Left ventricle myocardium superior (tissue), 1 donor: ENCODE results near the gene PAFAH2. TPM values are rescaled to one million over a fixed set of nuclear protein-coding genes. Genes with fewer than 3 reads are reported as not detected.
"Not testable (repeated sequence)": the region's sequence is repeated elsewhere in the genome, so short reads cannot be mapped to it uniquely, and the experiment has no call there.

Experiments
- ATAC-seq: fragments of 200-7000 bp; cut with Tn5 transposase; one replicate; pipeline ENCODE4 v1.9.1; 2020; ENCODE audit warnings: mild to moderate bottlenecking, moderate library complexity
- DNase-seq: peaks from one replicate; pipeline ENCODE4 v3.0.0-alpha.2; 2020
- intact Hi-C: fragments of 100-400 bp; cut with micrococcal nuclease; formaldehyde crosslinking; loops from one replicate; pipeline ENCODE4 v1.11.0; 2022
- total RNA-seq: library from RNA; stranded (reverse); fragmentation: NEBNext Ultra II Directional; extraction: Animal tissue kit (Norgen Biotek cat#: 25700); gene quantifications from one replicate; pipeline ENCODE4 v1.2.1, GENCODE V29; 2021
- donor health status: DM: no; HTN: yes; CAD: no; lungs with severe emphysema.

Gene PAFAH2
- total RNA-seq, 1 donor from 2014 or later, result 9.8 TPM

- no peak for ATAC-seq
- intact Hi-C loops, result no loop called here
- no peak for DNase-seq
Measured at GRCh38 chr1:25991937-25992688, 5.8 kb downstream of the PAFAH2 start.

- ATAC-seq (peak; percentile 63), DNase-seq (no peak)
- intact Hi-C loops, result no loop called here
Measured at GRCh38 chr1:25990702-25991395, 7.0 kb downstream of the PAFAH2 start.

DNA sequence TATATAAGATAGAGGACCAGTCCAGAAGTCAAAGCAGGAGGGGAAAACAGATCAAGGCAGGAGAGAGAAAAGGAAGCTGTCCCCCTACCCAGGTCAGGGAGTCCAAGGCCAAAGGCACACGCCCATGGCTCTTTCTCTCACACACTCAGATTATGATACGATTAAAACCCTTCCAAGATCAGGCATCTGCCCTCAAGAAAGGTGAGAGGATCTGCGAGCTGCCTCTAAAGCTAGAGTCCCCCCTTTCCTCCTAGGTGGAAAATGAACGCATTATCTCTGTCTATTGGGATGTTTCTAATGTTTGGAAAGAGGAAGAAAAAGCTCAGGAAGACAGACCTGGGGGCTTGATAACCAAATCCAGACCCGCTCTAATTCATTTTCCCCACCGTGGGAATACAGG lies 7.6 kb downstream of the PAFAH2 start:
- intact Hi-C loops, result no loop called here
- ATAC-seq (no peak), DNase-seq (no peak)

DNA sequence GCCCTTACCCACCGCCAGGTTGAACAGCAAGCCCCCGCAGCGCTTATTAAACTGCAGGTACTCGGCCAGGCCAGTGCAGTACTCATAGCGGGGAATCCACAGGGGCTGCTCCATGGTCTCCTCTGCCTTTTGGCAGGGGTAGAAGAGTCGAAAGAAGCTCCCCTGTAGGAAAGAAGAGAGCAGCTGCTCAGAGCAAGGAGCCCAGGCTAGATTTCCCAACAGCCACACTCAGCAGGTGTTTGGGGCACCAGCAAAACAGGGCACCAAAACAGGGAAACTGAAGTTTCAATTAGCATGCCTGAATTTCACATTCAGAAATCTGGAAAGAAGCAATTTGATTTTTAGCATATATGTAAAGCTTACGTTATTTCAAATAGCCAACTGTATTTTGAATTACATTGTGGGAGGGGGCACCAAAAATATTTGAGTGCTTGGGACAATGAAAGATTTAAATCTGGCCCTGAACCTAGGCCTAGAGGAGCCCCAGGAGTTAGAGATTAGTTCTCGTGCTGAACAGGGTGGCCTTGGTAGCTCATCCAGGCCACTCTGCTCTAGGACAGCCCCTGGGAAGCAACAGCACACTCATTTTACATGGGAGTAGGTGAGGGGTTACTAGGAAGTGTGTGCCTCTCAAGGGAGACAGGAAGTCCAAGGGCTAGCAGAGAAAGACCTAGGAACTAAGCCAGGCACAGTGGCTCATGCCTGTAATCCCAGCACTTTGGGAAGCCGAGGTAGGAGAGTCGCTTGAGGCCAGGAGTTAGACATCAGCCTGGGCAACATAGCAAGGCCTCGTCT lies 8.2 kb downstream of the PAFAH2 start:
- ATAC-seq (no peak), DNase-seq (no peak)
- intact Hi-C loops, result no loop called here

- DNase-seq (no peak), ATAC-seq (no peak)
- intact Hi-C loops, result no loop called here
Measured at GRCh38 chr1:25987951-25988350, 9.9 kb downstream of the PAFAH2 start.

- intact Hi-C loops, ATAC-seq: not testable (repeated sequence)
Measured at GRCh38 chr1:25986773-25987172, 11.1 kb downstream of the PAFAH2 start.

DNA sequence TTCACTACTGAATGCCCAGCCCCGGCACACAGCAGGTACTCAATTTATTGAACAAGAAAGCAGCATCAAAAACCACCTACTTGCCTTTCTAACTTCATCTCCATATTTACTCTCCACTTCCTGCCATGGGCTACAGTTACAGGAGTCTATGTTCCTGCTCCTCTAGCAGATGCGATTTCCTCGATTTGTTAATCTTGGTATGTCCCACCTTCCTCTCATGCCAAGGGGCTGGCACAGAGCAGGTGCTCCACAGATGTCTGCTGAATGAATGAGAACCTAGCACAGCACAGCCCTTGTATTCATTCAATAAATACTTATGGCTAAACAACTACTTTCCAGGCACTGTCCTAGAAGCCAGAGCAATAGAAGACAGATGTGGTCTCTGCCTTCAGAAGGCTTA lies 12.2 kb downstream of the PAFAH2 start:
- ATAC-seq (no peak), DNase-seq (no peak)
- intact Hi-C loops, result no loop called here

More at GRCh38 chr1:25986773-25987172, 11.1 kb downstream of the PAFAH2 start:
- DNase-seq, result not testable (repeated sequence)

- DNase-seq, result no peak
- intact Hi-C loops, result no loop called here
- ATAC-seq, result no peak
Measured at GRCh38 chr1:25985171-25985570, 12.7 kb downstream of the PAFAH2 start.

DNA sequence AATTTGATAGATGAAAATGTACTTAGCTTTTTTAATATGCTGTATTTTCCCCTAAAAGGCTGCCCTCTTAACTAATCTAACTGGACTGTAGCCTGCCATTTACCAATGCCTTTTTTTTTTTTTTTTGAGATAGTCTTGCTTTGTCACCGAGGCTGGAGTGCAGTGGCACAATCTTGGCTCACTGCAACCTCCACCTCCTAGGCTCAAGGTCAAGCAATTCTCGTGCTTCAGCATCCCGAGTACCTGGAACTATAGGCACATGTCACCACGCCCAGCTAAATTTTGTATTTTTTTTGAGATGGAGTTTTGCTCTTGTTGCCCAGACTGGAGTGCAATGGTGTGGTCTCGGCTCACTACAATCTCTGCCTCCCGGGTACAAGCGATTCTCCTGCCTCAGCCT lies 18.7 kb downstream of the PAFAH2 start:
- intact Hi-C loops, result no loop called here
- ATAC-seq, result no peak
- DNase-seq, result no peak

DNA sequence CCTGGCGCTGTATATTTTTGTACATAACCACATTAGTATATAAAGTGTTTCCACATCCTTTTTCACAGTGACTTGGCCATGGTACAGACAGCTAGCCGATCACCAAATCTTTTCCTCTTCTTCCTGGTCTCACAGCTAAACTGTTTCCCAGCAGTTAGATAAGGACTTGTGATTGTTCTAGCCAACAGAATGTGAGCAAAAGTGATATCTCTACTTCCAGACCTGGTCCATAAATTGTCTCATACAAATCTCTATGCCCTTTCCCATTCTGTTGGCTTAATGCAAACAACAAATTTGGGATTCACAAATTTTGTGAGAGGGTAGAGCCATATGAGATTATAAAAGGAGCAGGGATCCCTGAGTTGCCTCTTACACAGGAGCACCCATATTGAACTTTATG lies 19.5 kb downstream of the PAFAH2 start:
- DNase-seq (no peak), ATAC-seq (no peak)
- intact Hi-C loops, result no loop called here

GRCh38 chr1:25977801-25978200 lies 20.1 kb downstream of the PAFAH2 start:
- no peak for ATAC-seq
- intact Hi-C loops, result no loop called here
- DNase-seq, result no peak

DNA sequence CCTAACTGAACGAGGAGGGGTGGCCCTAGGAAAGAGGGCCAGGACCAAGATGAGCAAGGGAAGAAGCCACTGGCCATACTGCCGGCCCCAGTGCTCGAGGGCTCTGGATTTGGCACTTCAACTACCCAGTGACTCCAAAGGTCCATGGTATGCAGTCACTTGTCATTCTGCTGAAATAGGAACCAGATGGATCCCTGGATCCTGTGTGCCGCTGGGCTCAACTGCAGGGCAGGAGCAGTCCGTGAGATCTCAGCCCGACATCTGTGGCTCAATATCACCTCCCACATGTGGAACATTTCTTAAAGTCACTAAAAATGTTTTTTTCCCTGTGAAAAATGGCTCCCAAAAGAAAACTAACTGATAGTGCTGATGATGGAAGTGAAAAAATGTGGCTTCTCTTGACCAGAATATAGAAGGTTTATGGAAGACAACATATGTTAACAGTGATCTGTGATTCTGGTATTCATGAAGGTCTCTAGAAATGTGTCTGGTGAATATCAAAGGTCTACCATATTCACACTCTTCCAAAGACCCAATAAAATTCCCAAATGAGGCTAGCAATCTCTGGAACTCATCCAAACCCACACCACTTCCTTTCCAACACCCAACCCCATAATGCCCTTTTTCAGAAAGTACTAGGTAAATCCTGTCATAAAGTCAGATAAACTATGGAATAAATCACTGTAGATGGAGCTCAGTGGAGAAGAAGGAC lies 24.1 kb downstream of the PAFAH2 start:
- DNase-seq (no peak), ATAC-seq (no peak)
- intact Hi-C loops, result no loop called here

DNA sequence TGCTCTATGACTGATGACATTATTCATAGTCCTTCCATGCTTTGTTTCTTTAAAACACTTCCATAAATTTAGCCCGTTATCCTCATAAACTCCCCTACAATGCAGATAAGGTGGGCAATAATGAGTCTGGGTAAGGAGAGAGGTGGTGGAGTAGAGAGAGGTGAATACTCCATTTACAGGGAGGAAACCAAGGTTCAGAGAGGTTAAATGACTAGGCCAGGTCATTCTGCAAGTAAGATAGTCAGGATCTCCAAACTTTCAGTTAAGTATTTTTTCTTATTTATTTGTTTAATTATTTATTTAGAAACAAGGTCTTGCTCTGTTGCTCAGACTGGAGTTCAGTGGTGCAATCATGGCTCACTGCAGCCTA lies 26.1 kb downstream of the PAFAH2 start:
- no peak for DNase-seq
- intact Hi-C loops, result no loop called here
- ATAC-seq, result no peak

DNA sequence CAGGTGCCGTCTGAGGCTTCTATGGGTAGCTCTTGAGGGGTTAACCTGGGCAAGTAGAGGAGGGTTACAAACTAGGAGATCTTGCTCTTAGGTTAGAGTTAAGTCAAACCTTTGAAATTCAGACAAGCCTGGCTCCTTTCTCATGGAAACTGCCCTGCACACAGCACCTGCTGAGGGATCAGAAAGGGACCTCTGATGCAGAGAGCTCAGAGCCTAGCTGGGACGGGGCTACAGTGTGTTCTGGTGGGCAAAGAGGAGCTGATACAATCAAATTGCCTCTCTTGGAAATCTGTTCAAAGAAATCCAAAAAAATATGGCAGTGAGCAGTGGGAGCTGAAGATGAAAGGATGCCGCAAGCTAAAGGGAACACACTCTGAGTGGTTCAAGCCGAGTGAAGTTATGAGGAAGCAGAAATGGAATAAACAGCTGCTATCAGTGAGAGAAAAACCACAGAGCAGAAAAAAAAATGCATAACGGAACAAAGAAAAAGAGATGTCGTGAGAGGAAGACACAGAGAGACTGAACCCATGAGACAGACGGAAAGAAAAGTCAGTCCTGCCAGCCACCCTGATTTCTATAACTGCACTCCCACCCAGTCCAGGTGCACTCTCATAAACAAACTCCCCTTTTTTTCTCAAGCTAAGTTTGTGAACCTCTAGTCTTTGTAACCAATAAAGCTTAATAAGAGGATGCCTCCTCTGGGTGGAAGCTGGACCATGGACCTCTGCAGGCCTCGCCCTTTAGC lies 26.6 kb downstream of the PAFAH2 start:
- no peak for ATAC-seq
- DNase-seq, result no peak
- intact Hi-C loops, result no loop called here

- DNase-seq (no peak), ATAC-seq (no peak)
- intact Hi-C loops, result no loop called here
Measured at GRCh38 chr1:25967308-25967707, 30.6 kb downstream of the PAFAH2 start.

GRCh38 chr1:25959611-25960010 lies 38.3 kb downstream of the PAFAH2 start:
- no peak for DNase-seq
- ATAC-seq, result no peak
- intact Hi-C loops, result no loop called here

DNA sequence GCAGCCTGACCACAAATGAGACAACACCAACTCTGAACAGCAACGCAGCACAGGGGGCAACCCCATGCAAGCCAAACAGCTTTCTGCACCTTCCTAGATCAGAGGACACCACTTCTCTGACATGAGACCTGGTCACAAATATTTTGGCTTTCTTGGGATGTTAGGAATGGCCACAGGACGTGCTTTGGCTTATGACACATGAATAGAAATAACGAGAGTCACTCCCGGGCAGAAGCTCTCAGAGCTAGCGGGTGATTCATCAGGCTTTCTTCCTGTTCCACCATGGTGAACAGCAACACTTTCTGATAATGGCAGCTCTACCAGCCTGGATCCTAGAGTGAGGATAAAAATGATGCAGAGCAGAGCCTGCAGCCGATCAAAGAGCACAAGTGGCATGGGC lies 39.4 kb downstream of the PAFAH2 start:
- intact Hi-C loops, result no loop called here
- ATAC-seq, result no peak
- DNase-seq, result no peak

DNA sequence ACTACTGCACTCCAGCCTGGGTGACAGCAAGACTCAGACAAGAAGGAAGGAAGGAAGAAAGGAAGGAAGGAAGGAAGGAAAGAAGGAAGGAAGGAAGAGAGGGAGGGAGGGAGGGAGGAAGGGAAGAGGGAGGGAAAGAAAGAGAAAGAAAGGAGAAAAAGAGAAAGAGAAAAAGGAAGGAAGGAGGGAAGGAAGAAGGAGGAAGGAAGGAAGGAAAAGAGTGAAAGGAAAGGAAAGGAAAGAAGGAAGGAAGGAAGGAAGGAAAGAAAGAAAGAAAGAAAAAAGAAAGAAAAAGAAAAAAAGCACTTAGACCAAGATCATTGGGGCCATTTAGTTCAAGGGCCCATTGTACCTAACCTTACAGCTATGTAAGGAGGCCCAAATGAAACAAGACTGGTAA lies 42.3 kb downstream of the PAFAH2 start:
- intact Hi-C loops, result no loop called here
- DNase-seq (no peak), ATAC-seq (no peak)
